Measurements from ENCODE around the gene DNAH3.

GRCh38 chr16:21037168-21037567 is 113.5 kb downstream of the DNAH3 start:
- no peak for TF ChIP-seq EZH2 (IDR thresholded peaks at IDR 0.05; ENCODE audit: insufficient read depth, poor library complexity, severe bottlenecking)
- TF ChIP-seq EZH2phosphoT487 (IDR thresholded peaks at IDR 0.05; ENCODE audit: insufficient read depth, low read depth), result no peak

All from GM23248 (cell line).